Right lobe of liver (tissue), 6 donors: Measurements from ENCODE around the gene TAS2R43. TPM values are rescaled to one million over a fixed set of nuclear protein-coding genes. Genes with fewer than 3 reads are reported as not detected.

ENCODE experiments used
- ATAC-seq, 4 donors: fragments of 200-7000 bp; cut with Tn5 transposase; one replicate each; pipeline ENCODE4 v1.9.1; 2020; ENCODE audit warnings: mild to moderate bottlenecking in 4 of 4, moderate library complexity in 4 of 4
- DNase-seq, 3 donors: peaks; one replicate each; pipeline ENCODE4 v3.0.0-alpha.2; 2020
- H3K27ac ChIP-seq, 3 donors: fragments of 200-600 bp; one replicate each; pipeline ENCODE4 v1.8.0; 2022
- H3K27me3 ChIP-seq, 2 donors: fragments of 200-600 bp; one replicate each; pipeline ENCODE4 v1.8.0; 2022
- H3K36me3 ChIP-seq, 4 donors: fragments of 200-600 bp; sonication (generic) in 1 of 4; one replicate each; pipeline versions ENCODE4 v1.5.1 to v1.8.0; 2017 to 2022; ENCODE audit warnings: control low read depth in 1 of 4
- H3K4me1 ChIP-seq, 4 donors: fragments of 200-600 bp; sonication (generic) in 1 of 4; one replicate each; pipeline versions ENCODE4 v1.5.1 to v1.8.0; 2017 to 2022; ENCODE audit warnings: control low read depth in 1 of 4
- H3K4me3 ChIP-seq, 3 donors: fragments of 200-600 bp; one replicate each; pipeline ENCODE4 v1.8.0; 2022
- H3K9me3 ChIP-seq, 4 donors: fragments of 200-600 bp; sonication (generic) in 1 of 4; one replicate each; pipeline versions ENCODE4 v1.5.1 to v1.8.0; 2017 to 2022; ENCODE audit warnings: control low read depth in 1 of 4
- CTCF ChIP-seq, 4 donors: fragments of 200-600 bp in 3 of 4; fragments of 450-650 bp in 1 of 4; IDR thresholded peaks; one replicate each; pipeline versions ENCODE4 v1.5.1 to v1.8.0; 2016 to 2022; ENCODE audit warnings: antibody characterized with exemption in 4 of 4, mild to moderate bottlenecking in 2 of 4
- POLR2A ChIP-seq: fragments of 450-650 bp; IDR thresholded peaks from one replicate; pipeline ENCODE4 v1.6.1; 2017; ENCODE audit warnings: antibody characterized with exemption, mild to moderate bottlenecking
- WGBS: methylation state at CpG from one replicate; pipeline ENCODE4 v1.1.6; 2018; ENCODE audit warnings: low coverage, low lambda C conversion rate; ENCODE audit not compliant: insufficient coverage; ENCODE audit errors: missing lambda C conversion rate; 5-methylcytosine and 5-hydroxymethylcytosine counted together
- intact Hi-C, 2 donors: fragments of 100-400 bp; cut with DNase I; formaldehyde crosslinking; loops; one replicate each; pipeline versions ENCODE4 v1.11.2 to v1.14.1; 2022
- long read RNA-seq: library from polyadenylated mRNA; unstranded; transcript quantifications from one replicate; pipeline ENCODE4 v2.0.0, GENCODE V29; 2019
- total RNA-seq, 6 experiments: library from RNA; depleted of rRNA in 2 of 6; stranded (reverse); fragments of >200 nt in 2 of 6; fragmentation: NEBNext Ultra II Directional in 3 of 6; extraction: Animal tissue kit (Norgen Biotek cat#: 25700) in 3 of 6; gene quantifications; one replicate each; pipeline versions ENCODE4 v1.1.0 to v1.2.4, GENCODE V29; 2016 to 2023
- donor health status: DM: no; HTN: yes; CAD: no.
- donor health status: DM: no; HTN: no; CAD: no.
- donor health status: DM: no; HTN: no; CAD: no.
- donor health status: DM: no; HTN: yes; CAD: no.
- donor health status: DM: no; HTN: yes; CAD: no.

Gene TAS2R43
- total RNA-seq, result 1 to 10 TPM in 2 of 6 experiments, under 1 TPM in 3, not detected in 1; 0.37 to 2.8 (median 0.49) TPM
- long read RNA-seq, result 0 reads

DNA sequence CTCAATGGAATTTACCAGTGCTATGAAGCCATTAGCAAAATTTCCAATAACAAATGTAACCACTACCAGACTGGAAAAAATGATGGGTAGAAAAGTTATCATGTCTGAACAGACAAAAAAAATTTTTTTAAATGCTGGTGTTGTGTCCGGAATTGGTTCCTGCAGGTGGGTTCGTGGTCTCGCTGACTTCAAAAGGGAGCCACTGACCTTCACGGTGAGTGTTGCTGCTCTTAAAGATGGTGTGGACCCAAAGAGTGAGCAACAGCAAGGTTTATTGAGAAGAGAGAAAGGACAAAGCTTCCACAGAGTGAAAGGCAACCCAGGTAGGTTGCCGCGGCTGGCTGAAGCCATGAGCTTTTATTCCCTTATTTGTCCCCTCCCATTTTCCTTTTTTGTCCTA lies at the start of gene TAS2R43:
TAS2R43 (minus strand) TSS at position 186 of the 400 bp plus-strand sequence; CDS start at position 102, 84 bp downstream.
- TF ChIP-seq CTCF (IDR thresholded peaks at IDR 0.05), result no peak
- no peak for TF ChIP-seq POLR2A
- WGBS, result 94% methylated on average over 5 of the region's 6 CpGs
- Histone ChIP-seq H3K4me1 (no peaks in the 10 kb centered on the region), H3K27ac (no peak within 1 kb of the TSS), H3K9me3 (no peaks in the 10 kb centered on the region), H3K4me3 (no peak within 1 kb of the TSS), H3K36me3 (no peaks in the 10 kb centered on the region), H3K27me3 (no peaks in the 10 kb centered on the region)
- ATAC-seq, result no peak
- intact Hi-C loops, result no loop called here
- DNase-seq, result no peak

- DNase-seq (no peak), ATAC-seq (no peak)
- intact Hi-C loops, result no loop called here
- H3K36me3 ChIP-seq, result no peaks in the 10 kb centered on the region
- no peaks in the 10 kb centered on the region for H3K27me3 ChIP-seq
- no peak overlapping the region for H3K4me3 ChIP-seq
- TF ChIP-seq POLR2A, result no peak
- no peak for TF ChIP-seq CTCF (IDR thresholded peaks at IDR 0.05)
- WGBS, result 53% methylated on average over 2 of the region's 2 CpGs
- H3K27ac ChIP-seq, result no peak overlapping the region
- H3K4me1 ChIP-seq, result no peaks in the 10 kb centered on the region
- no peaks in the 10 kb centered on the region for H3K9me3 ChIP-seq
Measured at GRCh38 chr12:11136075-11136474, 44.0 kb upstream of the TAS2R43 start.

GRCh38 chr12:11134305-11134704 lies 42.2 kb upstream of the TAS2R43 start, which contains the start of gene TAS2R30:
Gene TAS2R30, minus strand, starts transcription at chr12:11134644. Its CDS starts 400 bp downstream, at chr12:11134244.
- H3K4me1 ChIP-seq, result no peaks in the 10 kb centered on the region
- DNase-seq (no peak), ATAC-seq (no peak)
- no peaks in the 10 kb centered on the region for H3K9me3 ChIP-seq
- no peak for TF ChIP-seq POLR2A
- no peak for TF ChIP-seq CTCF (IDR thresholded peaks at IDR 0.05)
- 67% methylated on average over 3 of the region's 3 CpGs for WGBS
- intact Hi-C loops, result no loop called here
- H3K27ac ChIP-seq, result no peak within 1 kb of the TSS
- no peaks in the 10 kb centered on the region for H3K27me3 ChIP-seq
- H3K36me3 ChIP-seq, result no peaks in the 10 kb centered on the region
- no peak within 1 kb of the TSS for H3K4me3 ChIP-seq

GRCh38 chr12:11133816-11134215 lies 41.7 kb upstream of the TAS2R43 start:
- H3K27me3 ChIP-seq, result no peaks in the 10 kb centered on the region
- H3K36me3 ChIP-seq, result no peaks in the 10 kb centered on the region
- ATAC-seq (no peak), DNase-seq (no peak)
- H3K4me1 ChIP-seq, result no peaks in the 10 kb centered on the region
- no peak overlapping the region for H3K27ac ChIP-seq
- no peaks in the 10 kb centered on the region for H3K9me3 ChIP-seq
- TF ChIP-seq CTCF (IDR thresholded peaks at IDR 0.05), result no peak
- no peak for TF ChIP-seq POLR2A
- H3K4me3 ChIP-seq, result no peak overlapping the region
- intact Hi-C loops, result no loop called here
- WGBS, result 100% methylated on average over 2 of the region's 2 CpGs

DNA sequence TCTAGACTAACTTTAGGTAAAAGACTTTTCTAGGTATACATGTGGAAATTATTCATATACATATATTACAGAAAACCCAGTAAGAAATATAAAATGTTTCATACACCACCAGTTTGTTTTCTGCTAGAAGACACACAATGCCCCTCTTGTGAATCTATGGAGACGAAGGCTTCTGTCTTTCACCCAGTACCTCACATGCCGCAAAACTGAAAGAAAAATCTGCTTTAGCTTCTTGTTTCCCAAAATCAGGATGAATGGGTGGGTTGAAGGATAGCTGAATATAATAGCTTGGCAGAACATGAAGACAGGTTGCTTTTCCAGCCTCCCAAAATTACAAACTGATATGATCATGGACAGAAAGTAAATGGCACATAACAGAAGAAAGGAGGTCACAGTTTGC lies 41.0 kb upstream of the TAS2R43 start:
- no peaks in the 10 kb centered on the region for H3K4me1 ChIP-seq
- intact Hi-C loops, result no loop called here
- TF ChIP-seq CTCF (IDR thresholded peaks at IDR 0.05) (no peak), POLR2A (no peak)
- H3K4me3 ChIP-seq, result no peak overlapping the region
- no peaks in the 10 kb centered on the region for H3K36me3 ChIP-seq
- DNase-seq, result no peak
- H3K27ac ChIP-seq, result no peak overlapping the region
- H3K9me3 ChIP-seq, result no peaks in the 10 kb centered on the region
- no peaks in the 10 kb centered on the region for H3K27me3 ChIP-seq
- WGBS, result 90% methylated on average over 2 of the region's 2 CpGs
- no peak for ATAC-seq
